GM12878 (cell line): ENCODE measurements around the gene USP25. TPM values are rescaled to one million over a fixed set of nuclear protein-coding genes. Genes with fewer than 3 reads are reported as not detected.
A peak's percentile ranks its signal among the peaks of the same experiment; 100 is the strongest.

Experiments used
- ATF7 ChIP-seq: fragments of 450-650 bp; IDR thresholded peaks from 2 replicates; pipeline ENCODE4 v1.6.1; 2016; ENCODE audit warnings: low read depth, mild to moderate bottlenecking
- BCL11A ChIP-seq: IDR thresholded peaks from 2 replicates; pipeline ENCODE4 v1.6.1; 2011; ENCODE audit warnings: low read depth, low read length
- DPF2 ChIP-seq: fragments of 450-650 bp; IDR thresholded peaks from 2 replicates; pipeline ENCODE4 v1.6.1; 2017; ENCODE audit warnings: mild to moderate bottlenecking
- GABPA ChIP-seq: IDR thresholded peaks from 2 replicates; pipeline ENCODE4 v1.6.1; 2014; ENCODE audit warnings: antibody characterized with exemption, low read depth, mild to moderate bottlenecking, inconsistent platforms
- JUNB ChIP-seq: IDR thresholded peaks from 2 replicates; pipeline ENCODE4 v1.6.1; 2016; ENCODE audit warnings: antibody characterized with exemption, mild to moderate bottlenecking
- NBN ChIP-seq: fragments of 450-650 bp; IDR thresholded peaks from 2 replicates; pipeline ENCODE4 v1.6.1; 2016
- NKRF ChIP-seq: fragments of 450-650 bp; conservative IDR thresholded peaks from 2 replicates; pipeline ENCODE4 v1.6.1; 2017; ENCODE audit warnings: mild to moderate bottlenecking, moderate library complexity
- RAD21 ChIP-seq: IDR thresholded peaks from 2 replicates; pipeline ENCODE4 v1.6.1; 2011; ENCODE audit warnings: mild to moderate bottlenecking, low read depth, low read length, moderate library complexity; ENCODE audit not compliant: insufficient read depth
- SKIL ChIP-seq: fragments of 450-650 bp; IDR thresholded peaks from 2 replicates; pipeline ENCODE4 v1.6.1; 2017; ENCODE audit warnings: mild to moderate bottlenecking, low read depth, inconsistent platforms; ENCODE audit not compliant: poor library complexity, severe bottlenecking
- SMAD5 ChIP-seq: IDR thresholded peaks from 2 replicates; pipeline ENCODE4 v1.6.1; 2016; ENCODE audit warnings: antibody characterized with exemption, low read depth
- SUZ12 ChIP-seq: fragments of 200-600 bp; sonication (generic); IDR thresholded peaks from one replicate; pipeline ENCODE4 v1.6.1; 2018; ENCODE audit warnings: antibody characterized with exemption, mild to moderate bottlenecking; ENCODE audit not compliant: unreplicated experiment
- TARDBP ChIP-seq: IDR thresholded peaks from 2 replicates; pipeline ENCODE4 v1.6.1; 2016; ENCODE audit warnings: borderline replicate concordance
- ZBTB11 ChIP-seq: fragments of 450-650 bp; formaldehyde crosslinking; IDR thresholded peaks from 2 replicates; pipeline ENCODE4 v1.5.0; 2022; ENCODE audit warnings: mild to moderate bottlenecking, missing genetic modification characterization
- polyA plus RNA-seq, 11 experiments: library from polyadenylated mRNA; depleted of rRNA in 4 of 11; unstranded in 6 of 11; stranded (reverse) in 5 of 11; fragments of >200 nt; fragmentation: Nextera tagmentation in 4 of 11; fragmentation: Illumina TruSeq in 1 of 11; extraction: Ambion mirVana in 4 of 11; extraction: Trizol in 1 of 11; gene quantifications; 1 replicate in 1 of 11; 2 replicates in 10 of 11; pipeline versions ENCODE4 v1.2.1 to v1.2.3, GENCODE V29; 2011 to 2016; ENCODE audit warnings: inconsistent platforms in 2 of 11, missing spikeins in 2 of 11, low read depth in 1 of 11
- total RNA-seq, 4 experiments: library from RNA; depleted of rRNA in 3 of 4; stranded (reverse); fragments of >200 nt in 3 of 4; fragmentation: Illumina TruSeq in 1 of 4; extraction: Trizol in 1 of 4; gene quantifications; 2 replicates each; pipeline versions ENCODE4 v1.2.1 to v1.2.3, GENCODE V29; 2013 to 2021
- TF ChIP-seq, protein P1 (sequence below): IDR thresholded peaks from 2 replicates; pipeline ENCODE4 v1.6.1; 2011; ENCODE audit warnings: borderline replicate concordance, low read depth, mild to moderate bottlenecking, moderate library complexity, mixed read lengths, low read length; ENCODE audit not compliant: insufficient read depth; ENCODE audit errors: extremely low read length
- TF ChIP-seq, protein P2 (sequence below): IDR thresholded peaks from 2 replicates; pipeline ENCODE4 v1.6.1; 2012; ENCODE audit warnings: low read depth, low read length, improper control_type of control experiment

USP25 gene
- total and polyA plus RNA-seq, 10 of the 15 experiments (the other 5 are each of a cell fraction or from before 2014, with no cell fraction given): 1.5 to 31.3 (median 23.4) TPM

DNA sequence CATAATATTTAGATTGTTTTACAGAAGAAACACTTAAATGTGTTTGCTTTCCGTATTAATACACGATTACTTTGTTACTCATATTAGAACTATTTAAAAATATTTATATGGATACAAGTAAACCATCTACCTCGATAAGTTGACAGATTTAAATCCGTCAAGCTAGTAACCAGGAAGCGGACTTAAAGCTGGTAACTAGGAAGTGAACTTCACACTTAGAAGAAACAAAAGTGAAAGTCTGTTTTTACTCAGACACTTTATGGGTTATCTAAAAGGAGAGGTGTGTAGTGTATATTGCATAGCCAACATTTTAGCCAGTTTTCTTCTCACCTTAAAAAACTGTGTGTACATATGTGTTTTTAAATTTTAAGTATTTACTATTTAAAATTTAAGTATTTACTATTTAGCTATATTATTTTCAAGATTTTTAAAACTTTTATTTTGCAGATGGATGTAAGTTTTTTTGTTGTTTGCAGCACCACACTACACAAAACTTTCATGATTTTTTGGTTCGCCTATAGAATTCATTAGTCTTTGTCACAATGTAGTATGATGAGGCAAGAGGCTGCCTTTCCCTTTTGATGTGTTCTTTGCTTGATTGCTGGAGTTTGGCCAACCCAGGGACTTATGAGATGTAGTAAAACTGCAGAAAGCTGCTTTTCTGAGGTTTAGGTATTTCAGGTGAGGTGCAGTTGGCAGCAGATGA lies 2.7 kb downstream of the USP25 start (continued):
- 0 out of 2 replicates have a peak, but pooled peaks have one; percentile 8 for TF ChIP-seq DPF2
- no peak for TF ChIP-seq ZBTB11 (CRISPR knock-in tag)
- TF ChIP-seq SKIL: peak; percentile 18
- TF ChIP-seq BCL11A: no peak
- TF ChIP-seq SMAD5: no peak
- 0 out of 2 replicates have a peak, but pooled peaks have one; percentile 28 for TF ChIP-seq NBN
- no peak for TF ChIP-seq RAD21
- no peak for TF ChIP-seq ATF7
- 0 out of 2 replicates have a peak, but pooled peaks have one; percentile 31 for TF ChIP-seq NKRF
- TF ChIP-seq, protein P1, sequence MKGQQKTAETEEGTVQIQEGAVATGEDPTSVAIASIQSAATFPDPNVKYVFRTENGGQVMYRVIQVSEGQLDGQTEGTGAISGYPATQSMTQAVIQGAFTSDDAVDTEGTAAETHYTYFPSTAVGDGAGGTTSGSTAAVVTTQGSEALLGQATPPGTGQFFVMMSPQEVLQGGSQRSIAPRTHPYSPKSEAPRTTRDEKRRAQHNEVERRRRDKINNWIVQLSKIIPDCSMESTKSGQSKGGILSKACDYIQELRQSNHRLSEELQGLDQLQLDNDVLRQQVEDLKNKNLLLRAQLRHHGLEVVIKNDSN: no peak
- no peak for TF ChIP-seq SUZ12
- peak; percentile 70 for TF ChIP-seq JUNB
- no peak for TF ChIP-seq TARDBP
- TF ChIP-seq, protein P2, sequence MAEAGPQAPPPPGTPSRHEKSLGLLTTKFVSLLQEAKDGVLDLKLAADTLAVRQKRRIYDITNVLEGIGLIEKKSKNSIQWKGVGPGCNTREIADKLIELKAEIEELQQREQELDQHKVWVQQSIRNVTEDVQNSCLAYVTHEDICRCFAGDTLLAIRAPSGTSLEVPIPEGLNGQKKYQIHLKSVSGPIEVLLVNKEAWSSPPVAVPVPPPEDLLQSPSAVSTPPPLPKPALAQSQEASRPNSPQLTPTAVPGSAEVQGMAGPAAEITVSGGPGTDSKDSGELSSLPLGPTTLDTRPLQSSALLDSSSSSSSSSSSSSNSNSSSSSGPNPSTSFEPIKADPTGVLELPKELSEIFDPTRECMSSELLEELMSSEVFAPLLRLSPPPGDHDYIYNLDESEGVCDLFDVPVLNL: no peak
- 0 out of 2 replicates have a peak, but pooled peaks have one; percentile 10 for TF ChIP-seq GABPA
